HepG2 (cell line): Measurements from ENCODE around the gene PIGV. TPM values are rescaled to one million over a fixed set of nuclear protein-coding genes. Genes with fewer than 3 reads are reported as not detected.

Source experiments
- CEBPB ChIP-seq: IDR thresholded peaks from 2 replicates; pipeline ENCODE4 v1.6.1; 2011; ENCODE audit warnings: low read depth, low read length, improper control_type of control experiment, borderline replicate concordance
- CTCF ChIP-seq: sonication (generic); formaldehyde crosslinking; IDR thresholded peaks from 2 replicates; pipeline ENCODE4 v1.5.0; 2020; ENCODE audit warnings: mild to moderate bottlenecking, missing genetic modification reagents, moderate library complexity
- GMEB1 ChIP-seq: sonication (generic); formaldehyde crosslinking; IDR thresholded peaks from 2 replicates; pipeline ENCODE4 v1.5.1; 2020; ENCODE audit warnings: missing genetic modification reagents, mild to moderate bottlenecking, borderline replicate concordance
- KDM5A ChIP-seq: fragments of 200-600 bp; sonication (generic); IDR thresholded peaks from 2 replicates; pipeline ENCODE4 v1.7.0; 2018; ENCODE audit warnings: antibody characterized with exemption, mild to moderate bottlenecking, low read length, borderline replicate concordance
- RAD21 ChIP-seq: fragments of 450-650 bp; formaldehyde crosslinking; IDR thresholded peaks from 2 replicates; pipeline ENCODE4 v1.5.0; 2020; ENCODE audit warnings: mild to moderate bottlenecking
- REL ChIP-seq: sonication (generic); formaldehyde crosslinking; conservative IDR thresholded peaks from 2 replicates; pipeline ENCODE4 v1.8.0; 2022; ENCODE audit warnings: mild to moderate bottlenecking, missing genetic modification reagents, moderate library complexity
- ZBTB4 ChIP-seq: sonication (generic); formaldehyde crosslinking; IDR thresholded peaks from 2 replicates; pipeline ENCODE4 v1.4.0; 2020; ENCODE audit warnings: missing genetic modification reagents, mild to moderate bottlenecking, borderline replicate concordance
- ZNF234 ChIP-seq: sonication (generic); formaldehyde crosslinking; conservative IDR thresholded peaks from 2 replicates; pipeline ENCODE4 v1.5.1; 2020; ENCODE audit warnings: mild to moderate bottlenecking, missing genetic modification reagents
- ZNF276 ChIP-seq: sonication (generic); formaldehyde crosslinking; IDR thresholded peaks from 2 replicates; pipeline ENCODE4 v1.4.0; 2020; ENCODE audit warnings: mild to moderate bottlenecking, low read depth, missing genetic modification reagents
- polyA plus RNA-seq, 8 experiments: library from polyadenylated mRNA; depleted of rRNA in 3 of 8; stranded (reverse) in 7 of 8; unstranded in 1 of 8; fragments of >200 nt; fragmentation: Illumina TruSeq in 4 of 8; extraction: Trizol in 4 of 8; gene quantifications; 2 replicates each; pipeline versions ENCODE4 v1.2.1 to v1.2.3, GENCODE V29; 2011 to 2016; ENCODE audit warnings: low read depth in 4 of 8, missing spikeins in 1 of 8, mixed read lengths in 1 of 8; ENCODE audit not compliant: insufficient read depth in 1 of 8
- total RNA-seq, 5 experiments: library from RNA; depleted of rRNA; stranded (reverse); fragments of >200 nt; fragmentation: Illumina TruSeq; extraction: Trizol; gene quantifications; 2 replicates each; pipeline ENCODE4 v1.2.3, GENCODE V29; 2016; ENCODE audit warnings: low read depth in 1 of 5
- TF ChIP-seq, protein P1 (sequence below): sonication (generic); formaldehyde crosslinking; IDR thresholded peaks from 2 replicates; pipeline ENCODE4 v1.4.0; 2020; ENCODE audit warnings: missing genetic modification reagents, borderline replicate concordance
- TF ChIP-seq, protein P2 (sequence below): sonication (generic); formaldehyde crosslinking; IDR thresholded peaks from 2 replicates; pipeline ENCODE4 v1.4.0; 2020; ENCODE audit warnings: missing genetic modification reagents
- TF ChIP-seq, protein P3 (sequence below): sonication (generic); formaldehyde crosslinking; IDR thresholded peaks from 2 replicates; pipeline ENCODE4 v1.4.0; 2020; ENCODE audit warnings: mild to moderate bottlenecking, missing genetic modification reagents

Gene PIGV
- total and polyA plus RNA-seq, 2 of the 13 experiments (the other 11 are each of a cell fraction or from before 2014, with no cell fraction given) = 13.5 to 22.7 TPM

- TF ChIP-seq, protein P1, sequence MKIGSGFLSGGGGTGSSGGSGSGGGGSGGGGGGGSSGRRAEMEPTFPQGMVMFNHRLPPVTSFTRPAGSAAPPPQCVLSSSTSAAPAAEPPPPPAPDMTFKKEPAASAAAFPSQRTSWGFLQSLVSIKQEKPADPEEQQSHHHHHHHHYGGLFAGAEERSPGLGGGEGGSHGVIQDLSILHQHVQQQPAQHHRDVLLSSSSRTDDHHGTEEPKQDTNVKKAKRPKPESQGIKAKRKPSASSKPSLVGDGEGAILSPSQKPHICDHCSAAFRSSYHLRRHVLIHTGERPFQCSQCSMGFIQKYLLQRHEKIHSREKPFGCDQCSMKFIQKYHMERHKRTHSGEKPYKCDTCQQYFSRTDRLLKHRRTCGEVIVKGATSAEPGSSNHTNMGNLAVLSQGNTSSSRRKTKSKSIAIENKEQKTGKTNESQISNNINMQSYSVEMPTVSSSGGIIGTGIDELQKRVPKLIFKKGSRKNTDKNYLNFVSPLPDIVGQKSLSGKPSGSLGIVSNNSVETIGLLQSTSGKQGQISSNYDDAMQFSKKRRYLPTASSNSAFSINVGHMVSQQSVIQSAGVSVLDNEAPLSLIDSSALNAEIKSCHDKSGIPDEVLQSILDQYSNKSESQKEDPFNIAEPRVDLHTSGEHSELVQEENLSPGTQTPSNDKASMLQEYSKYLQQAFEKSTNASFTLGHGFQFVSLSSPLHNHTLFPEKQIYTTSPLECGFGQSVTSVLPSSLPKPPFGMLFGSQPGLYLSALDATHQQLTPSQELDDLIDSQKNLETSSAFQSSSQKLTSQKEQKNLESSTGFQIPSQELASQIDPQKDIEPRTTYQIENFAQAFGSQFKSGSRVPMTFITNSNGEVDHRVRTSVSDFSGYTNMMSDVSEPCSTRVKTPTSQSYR = peak; percentile 63
- TF ChIP-seq, protein P2, sequence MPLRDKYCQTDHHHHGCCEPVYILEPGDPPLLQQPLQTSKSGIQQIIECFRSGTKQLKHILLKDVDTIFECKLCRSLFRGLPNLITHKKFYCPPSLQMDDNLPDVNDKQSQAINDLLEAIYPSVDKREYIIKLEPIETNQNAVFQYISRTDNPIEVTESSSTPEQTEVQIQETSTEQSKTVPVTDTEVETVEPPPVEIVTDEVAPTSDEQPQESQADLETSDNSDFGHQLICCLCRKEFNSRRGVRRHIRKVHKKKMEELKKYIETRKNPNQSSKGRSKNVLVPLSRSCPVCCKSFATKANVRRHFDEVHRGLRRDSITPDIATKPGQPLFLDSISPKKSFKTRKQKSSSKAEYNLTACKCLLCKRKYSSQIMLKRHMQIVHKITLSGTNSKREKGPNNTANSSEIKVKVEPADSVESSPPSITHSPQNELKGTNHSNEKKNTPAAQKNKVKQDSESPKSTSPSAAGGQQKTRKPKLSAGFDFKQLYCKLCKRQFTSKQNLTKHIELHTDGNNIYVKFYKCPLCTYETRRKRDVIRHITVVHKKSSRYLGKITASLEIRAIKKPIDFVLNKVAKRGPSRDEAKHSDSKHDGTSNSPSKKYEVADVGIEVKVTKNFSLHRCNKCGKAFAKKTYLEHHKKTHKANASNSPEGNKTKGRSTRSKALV (CRISPR knock-in tag) = no peak
- TF ChIP-seq, protein P3, sequence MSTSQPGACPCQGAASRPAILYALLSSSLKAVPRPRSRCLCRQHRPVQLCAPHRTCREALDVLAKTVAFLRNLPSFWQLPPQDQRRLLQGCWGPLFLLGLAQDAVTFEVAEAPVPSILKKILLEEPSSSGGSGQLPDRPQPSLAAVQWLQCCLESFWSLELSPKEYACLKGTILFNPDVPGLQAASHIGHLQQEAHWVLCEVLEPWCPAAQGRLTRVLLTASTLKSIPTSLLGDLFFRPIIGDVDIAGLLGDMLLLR (CRISPR knock-in tag) = no peak
- TF ChIP-seq ZNF234 (CRISPR knock-in tag) (peak; percentile 57; the same call in 1 of the 2 replicates), GMEB1 (no peak; the same call in 1 of the 2 replicates), CEBPB (no peak), REL (CRISPR knock-in tag) (peak; percentile 72), RAD21 (CRISPR knock-in tag) (peak; percentile 45), KDM5A (peak; percentile 67), ZBTB4 (CRISPR knock-in tag) (0 out of 2 replicates have a peak, but pooled peaks have one; percentile 22), CTCF (CRISPR knock-in tag) (peak; percentile 9; the same call in 1 of the 2 replicates), ZNF276 (no peak)
Measured at GRCh38 chr1:26787706-26788514, at the start of gene PIGV (continued).
